Progenitor cell of endocrine pancreas (in vitro differentiated cells): ENCODE results near the gene EEIG2. TPM values are rescaled to one million over a fixed set of nuclear protein-coding genes. Genes with fewer than 3 reads are reported as not detected.
A peak's percentile ranks its signal among the peaks of the same experiment; 100 is the strongest.
"Not testable (repeated sequence)": the region's sequence is repeated elsewhere in the genome, so short reads cannot be mapped to it uniquely, and the experiment has no call there.

Source experiments
- DNase-seq: peaks from one replicate; pipeline ENCODE4 v3.0.0; 2021; ENCODE audit warnings: low spot score; ENCODE audit not compliant: unreplicated experiment
- H3K27ac Mint-ChIP-seq: 2 replicates; pipeline ENCODE4 v1.8.0; 2021; ENCODE audit warnings: mild to moderate bottlenecking, moderate library complexity, mixed read lengths
- H3K27me3 Mint-ChIP-seq: 2 replicates; pipeline ENCODE4 v1.8.0; 2021; ENCODE audit warnings: mixed read lengths
- H3K36me3 Mint-ChIP-seq: 2 replicates; pipeline ENCODE4 v1.8.0; 2022; ENCODE audit warnings: mixed read lengths; ENCODE audit not compliant: insufficient read depth
- H3K4me1 Mint-ChIP-seq: 2 replicates; pipeline ENCODE4 v1.8.0; 2021; ENCODE audit warnings: low read depth, mixed read lengths
- H3K4me3 Mint-ChIP-seq: 2 replicates; pipeline ENCODE4 v1.8.0; 2021; ENCODE audit warnings: low read depth, mild to moderate bottlenecking, moderate library complexity, mixed read lengths
- H3K9me3 Mint-ChIP-seq: 2 replicates; pipeline ENCODE4 v1.8.0; 2021; ENCODE audit warnings: low read depth, mixed read lengths
- CTCF ChIP-seq: fragments of 200-600 bp; sonication (generic); IDR thresholded peaks from one replicate; pipeline ENCODE4 v1.5.0; 2021; ENCODE audit warnings: antibody characterized with exemption, mild to moderate bottlenecking; ENCODE audit not compliant: unreplicated experiment
- long read RNA-seq: library from polyadenylated mRNA; unstranded; transcript quantifications from one replicate; pipeline ENCODE4 v2.0.0, GENCODE V29; 2020
- total RNA-seq: library from RNA; stranded (reverse); gene quantifications from 2 replicates; pipeline ENCODE4 v1.2.1, GENCODE V29; 2021

Gene EEIG2
- total RNA-seq = 6.8 and 7.8 TPM in 2 replicates
- long read RNA-seq, partial matches to known transcripts = 0 of 2 reads
- long read RNA-seq, other reads (novel, unspliced or antisense) = 2 of 2 reads

DNA sequence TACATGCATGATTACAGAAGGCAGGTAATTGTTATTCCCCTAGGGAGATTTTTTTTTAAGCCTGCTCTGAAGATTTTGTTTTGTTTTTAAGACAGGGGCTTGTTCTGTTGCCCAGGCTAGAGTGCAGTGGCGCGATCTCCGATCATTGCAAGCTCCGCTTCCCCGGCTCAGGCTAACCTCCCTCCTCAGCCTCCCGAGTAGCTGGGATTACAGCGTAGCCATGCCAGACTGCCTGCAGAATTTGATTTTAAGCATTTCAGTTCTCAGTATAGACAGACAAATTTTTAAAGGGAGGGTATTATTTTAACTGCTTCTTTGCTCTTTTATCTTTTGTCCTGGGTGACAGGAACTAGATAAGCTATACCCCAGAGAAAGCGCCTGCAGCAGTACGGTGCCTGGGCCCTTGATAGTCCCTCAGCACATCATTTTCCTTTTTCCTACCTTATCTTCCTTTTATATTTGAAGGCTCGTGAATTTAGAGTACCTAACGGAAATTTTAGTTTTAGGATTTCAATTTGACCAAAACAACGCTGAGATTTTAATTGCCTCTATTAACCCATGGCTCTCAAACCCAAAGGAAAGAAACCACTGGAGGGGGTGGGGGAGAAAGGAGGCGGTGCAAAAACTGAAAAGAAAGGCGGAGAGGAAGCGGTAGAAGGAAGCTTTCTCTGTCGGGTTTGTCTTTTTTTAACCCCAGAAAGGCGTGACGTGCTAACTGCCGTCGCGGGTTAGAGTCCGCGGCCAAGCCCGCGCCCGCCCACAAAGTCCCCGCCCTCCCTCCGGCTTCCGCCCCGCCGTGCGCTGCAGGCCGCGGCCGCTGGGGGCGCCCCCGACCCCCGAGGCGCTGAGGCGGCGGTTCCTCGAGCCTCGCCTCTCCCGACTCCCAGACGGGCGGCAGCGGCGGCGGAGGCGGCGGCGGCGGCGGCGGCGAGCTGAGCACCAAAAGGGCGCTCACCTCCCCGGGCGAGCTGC lies at the start of gene EEIG2:
EEIG2 (plus strand) TSS at position 886 of the 972 bp plus-strand sequence. CDS start 329 bp downstream, outside the sequence.
- peak; percentile 86 for TF ChIP-seq CTCF
- H3K27ac Mint-ChIP-seq = peak within 1 kb of the TSS; percentile 81
- no peaks in the 10 kb centered on the region for H3K9me3 Mint-ChIP-seq
- H3K27me3 Mint-ChIP-seq = no peaks in the 10 kb centered on the region
- peak within 1 kb of the TSS; percentile 89 for H3K4me3 Mint-ChIP-seq
- DNase-seq = peak; percentile 91
- peaks cover 4% of the 10 kb centered on the region for H3K4me1 Mint-ChIP-seq
- H3K36me3 Mint-ChIP-seq = no peaks in the 10 kb centered on the region

DNA sequence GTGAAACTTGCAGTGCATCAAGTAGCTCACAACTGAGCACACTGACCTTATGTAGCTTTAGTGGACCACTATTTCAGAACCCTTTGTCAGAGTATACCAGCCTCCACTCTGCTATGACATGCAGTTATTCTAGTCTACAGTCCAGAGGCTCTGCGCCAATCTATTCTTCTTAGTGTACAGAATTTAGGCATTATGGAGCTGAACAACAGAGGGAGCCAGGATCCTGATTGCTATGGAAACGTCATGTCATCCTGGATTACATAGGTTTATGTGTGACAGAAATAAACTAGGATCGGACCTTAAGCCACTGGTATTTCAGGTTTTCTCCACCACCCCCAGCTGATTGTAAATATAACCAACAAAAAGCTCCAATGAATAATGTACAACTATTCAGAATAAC lies 48.1 kb upstream of the EEIG2 start:
- no peaks in the 10 kb centered on the region for H3K9me3 Mint-ChIP-seq
- H3K4me3 Mint-ChIP-seq = no peak overlapping the region
- TF ChIP-seq CTCF = no peak
- H3K36me3 Mint-ChIP-seq = no peaks in the 10 kb centered on the region
- no peaks in the 10 kb centered on the region for H3K4me1 Mint-ChIP-seq
- H3K27me3 Mint-ChIP-seq = no peaks in the 10 kb centered on the region
- H3K27ac Mint-ChIP-seq = no peak overlapping the region
- DNase-seq = no peak

DNA sequence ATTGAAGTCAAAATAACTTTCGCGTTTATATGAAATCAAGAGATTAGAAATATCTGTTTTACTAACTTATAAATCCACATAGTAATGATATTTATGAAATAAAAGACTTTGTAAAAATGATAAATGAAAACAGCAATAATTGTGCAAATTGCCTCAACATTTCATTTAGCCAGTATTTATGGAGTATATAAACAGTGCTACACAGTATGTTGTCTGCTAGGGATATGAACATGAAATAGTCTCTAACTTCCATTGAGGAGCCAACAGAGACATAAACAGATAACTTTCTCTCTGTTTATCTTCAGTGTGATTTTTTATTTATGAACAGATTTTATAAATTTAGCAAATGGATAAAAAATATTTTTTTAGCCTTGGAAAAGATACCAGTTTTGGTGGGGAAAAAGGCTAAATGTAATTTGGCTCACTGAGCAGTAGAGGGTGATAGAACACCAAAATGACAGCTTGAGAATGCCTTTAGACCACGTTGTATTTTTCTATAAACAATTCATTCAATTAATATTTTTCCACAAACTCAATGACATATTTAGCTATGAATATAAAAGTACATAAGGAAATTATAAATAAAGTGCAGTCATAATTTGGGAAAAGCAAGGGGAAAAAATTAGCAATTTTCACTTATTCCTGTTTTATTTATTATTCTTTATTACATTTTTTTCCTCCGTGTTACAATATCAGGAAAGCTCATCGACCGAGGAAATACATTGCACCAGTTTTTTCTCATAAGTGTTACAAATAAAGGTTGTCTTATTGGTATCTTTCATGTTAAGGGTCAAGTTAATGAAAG lies 47.5 kb upstream of the EEIG2 start:
- H3K4me3 Mint-ChIP-seq = no peak overlapping the region
- peak; percentile 85 for TF ChIP-seq CTCF
- no peaks in the 10 kb centered on the region for H3K36me3 Mint-ChIP-seq
- H3K9me3 Mint-ChIP-seq = peaks cover 4% of the 10 kb centered on the region
- H3K27ac Mint-ChIP-seq = no peak overlapping the region
- no peak for DNase-seq
- H3K27me3 Mint-ChIP-seq = no peaks in the 10 kb centered on the region
- no peaks in the 10 kb centered on the region for H3K4me1 Mint-ChIP-seq

GRCh38 chr1:108513044-108513415 lies 46.9 kb upstream of the EEIG2 start:
- Mint-ChIP-seq H3K27me3 (no peaks in the 10 kb centered on the region), H3K4me3 (no peak overlapping the region), H3K4me1 (peaks cover 1% of the 10 kb centered on the region), H3K9me3 (peaks cover 4% of the 10 kb centered on the region), H3K27ac (no peak overlapping the region), H3K36me3 (no peaks in the 10 kb centered on the region)
- DNase-seq = no peak
- TF ChIP-seq CTCF = no peak

- H3K27ac Mint-ChIP-seq, H3K4me3 Mint-ChIP-seq, H3K36me3 Mint-ChIP-seq, H3K9me3 Mint-ChIP-seq, H3K27me3 Mint-ChIP-seq, DNase-seq, H3K4me1 Mint-ChIP-seq: not testable (repeated sequence)
These were observed 46.0 kb upstream of the EEIG2 start for GRCh38 chr1:108513914-108514313.

- H3K4me1 Mint-ChIP-seq, H3K4me3 Mint-ChIP-seq, DNase-seq, H3K27me3 Mint-ChIP-seq, H3K9me3 Mint-ChIP-seq, H3K36me3 Mint-ChIP-seq, H3K27ac Mint-ChIP-seq: not testable (repeated sequence)
These were observed 42.5 kb upstream of the EEIG2 start for GRCh38 chr1:108517301-108517897.
